HG02938 (cell line): Measurements from ENCODE around the gene C16orf92.

Source experiments
- ATAC-seq: cut with Tn5 transposase; IDR thresholded peaks from one replicate; pipeline ENCODE4 v1.9.1; 2021; ENCODE audit warnings: mild to moderate bottlenecking, moderate library complexity; ENCODE audit not compliant: unreplicated experiment

C16orf92 gene

GRCh38 chr16:30022887-30023286 is at the start of gene C16orf92:
TSS of gene C16orf92 (plus strand) at chr16:30023198. CDS start at chr16:30023341, 143 bp downstream.
- no peak for ATAC-seq

- peak; percentile 91 for ATAC-seq
Measured at GRCh38 chr16:29973384-29974246, 49.4 kb upstream of the C16orf92 start, which contains the start of gene TAOK2. TSS of gene TAOK2 (plus strand) at chr16:29973868. CDS start at chr16:29977773, 3,905 bp downstream.

- ATAC-seq = no peak
Measured at GRCh38 chr16:29974291-29975133, 48.5 kb upstream of the C16orf92 start.

- ATAC-seq = no peak
Measured at GRCh38 chr16:29975134-29975538, 47.9 kb upstream of the C16orf92 start.

- no peak for ATAC-seq
Measured at GRCh38 chr16:29975811-29976511, 47.0 kb upstream of the C16orf92 start.

- ATAC-seq = no peak
Measured at GRCh38 chr16:29977063-29977825, 45.8 kb upstream of the C16orf92 start.

GRCh38 chr16:29978081-29978480 is 44.9 kb upstream of the C16orf92 start:
- ATAC-seq = no peak

GRCh38 chr16:29978564-29979270 is 44.3 kb upstream of the C16orf92 start:
- ATAC-seq = no peak

- no peak for ATAC-seq
Measured at GRCh38 chr16:29982560-29983419, 40.2 kb upstream of the C16orf92 start.

- ATAC-seq = no peak
Measured at GRCh38 chr16:29983420-29984136, 39.4 kb upstream of the C16orf92 start.

- no peak for ATAC-seq
Measured at GRCh38 chr16:29984137-29984763, 38.7 kb upstream of the C16orf92 start.

GRCh38 chr16:29984764-29985147 is 38.2 kb upstream of the C16orf92 start:
- no peak for ATAC-seq

GRCh38 chr16:29985271-29985811 is 37.7 kb upstream of the C16orf92 start:
- no peak for ATAC-seq

- ATAC-seq = no peak
Measured at GRCh38 chr16:29986231-29986630, 36.8 kb upstream of the C16orf92 start.

GRCh38 chr16:29986931-29987330 is 36.1 kb upstream of the C16orf92 start:
- no peak for ATAC-seq

- no peak for ATAC-seq
Measured at GRCh38 chr16:29987371-29988085, 35.5 kb upstream of the C16orf92 start.
